Spinal cord (tissue), 10 donors: Measurements from ENCODE around the gene UBE2E1. TPM values are rescaled to one million over a fixed set of nuclear protein-coding genes. Genes with fewer than 3 reads are reported as not detected.
A peak's percentile ranks its signal among the peaks of the same experiment; 100 is the strongest.

Experiments
- DNase-seq, 6 donors: peaks; one replicate each; pipeline versions ENCODE4 v3.0.0 to v3.0.0-alpha.2; 2013 to 2015; ENCODE audit warnings: low spot score in 6 of 6, low read depth in 4 of 6
- H3K27ac ChIP-seq: one replicate; pipeline ENCODE4 v1.5.1; 2013; ENCODE audit warnings: low read depth, low read length, control low read depth
- H3K27me3 ChIP-seq: one replicate; pipeline ENCODE4 v1.6.1; 2013; ENCODE audit warnings: low read length; ENCODE audit not compliant: control insufficient read depth, insufficient read depth
- H3K36me3 ChIP-seq: one replicate; pipeline ENCODE4 v1.6.1; 2013; ENCODE audit warnings: low read length; ENCODE audit not compliant: control insufficient read depth, insufficient read depth
- H3K4me1 ChIP-seq: one replicate; pipeline ENCODE4 v1.6.1; 2013; ENCODE audit warnings: low read length; ENCODE audit not compliant: control insufficient read depth, insufficient read depth
- H3K4me3 ChIP-seq: one replicate; pipeline ENCODE4 v1.5.1; 2013; ENCODE audit warnings: low read depth, low read length, control low read depth
- H3K9me3 ChIP-seq: one replicate; pipeline ENCODE4 v1.6.1; 2013; ENCODE audit warnings: low read length; ENCODE audit not compliant: control insufficient read depth, insufficient read depth
- WGBS: methylation state at CpG from one replicate; pipeline ENCODE4 v1.1.5; 2013; ENCODE audit warnings: missing lambda C conversion rate; ENCODE audit not compliant: insufficient coverage; 5-methylcytosine and 5-hydroxymethylcytosine counted together
- polyA plus RNA-seq, 2 donors: library from polyadenylated mRNA; unstranded; fragments of 120-200 nt; gene quantifications; one replicate each; pipeline ENCODE4 v1.2.1, GENCODE V29; 2013; ENCODE audit not compliant: insufficient read length in 2 of 2
- total RNA-seq, 2 donors: library from RNA; depleted of rRNA in 1 of 2; stranded (reverse); fragments of 120-200 nt in 1 of 2; fragments of >200 nt in 1 of 2; gene quantifications; one replicate each; pipeline versions ENCODE4 v1.2.3 to v1.2.4, GENCODE V29; 2013 to 2014
- donor health status: healthy.

The UBE2E1 gene
- total and polyA plus RNA-seq, 4 donors, result 91.4 to 182 (median 137) TPM

DNA sequence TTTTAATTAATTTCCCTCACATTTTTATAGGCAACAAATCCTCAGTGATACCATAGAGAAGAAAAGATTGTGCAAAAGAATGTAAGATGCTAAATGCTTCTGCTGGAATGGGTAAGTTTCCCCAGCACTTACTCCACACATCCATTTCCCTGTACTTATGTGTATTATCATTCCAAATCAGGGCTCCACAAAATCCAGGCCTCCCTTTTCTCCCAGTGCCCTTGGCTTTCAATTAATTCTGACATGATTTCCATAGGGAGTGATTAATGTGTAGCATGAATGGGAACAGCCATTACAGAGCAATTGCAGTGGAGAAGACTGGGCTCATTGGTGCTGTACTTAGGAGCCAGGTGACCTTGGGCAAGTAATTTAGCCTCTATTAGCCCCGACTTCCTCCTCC lies 41.3 kb upstream of the UBE2E1 start:
- H3K36me3 ChIP-seq, result no peaks in the 10 kb centered on the region
- no peaks in the 10 kb centered on the region for H3K27me3 ChIP-seq
- WGBS, result no CpG with 5 or more reads among the region's 1 CpG
- no peak overlapping the region for H3K4me3 ChIP-seq
- no peaks in the 10 kb centered on the region for H3K9me3 ChIP-seq
- H3K27ac ChIP-seq, result no peak overlapping the region
- no peak for DNase-seq
- H3K4me1 ChIP-seq, result peaks cover 7% of the 10 kb centered on the region

DNA sequence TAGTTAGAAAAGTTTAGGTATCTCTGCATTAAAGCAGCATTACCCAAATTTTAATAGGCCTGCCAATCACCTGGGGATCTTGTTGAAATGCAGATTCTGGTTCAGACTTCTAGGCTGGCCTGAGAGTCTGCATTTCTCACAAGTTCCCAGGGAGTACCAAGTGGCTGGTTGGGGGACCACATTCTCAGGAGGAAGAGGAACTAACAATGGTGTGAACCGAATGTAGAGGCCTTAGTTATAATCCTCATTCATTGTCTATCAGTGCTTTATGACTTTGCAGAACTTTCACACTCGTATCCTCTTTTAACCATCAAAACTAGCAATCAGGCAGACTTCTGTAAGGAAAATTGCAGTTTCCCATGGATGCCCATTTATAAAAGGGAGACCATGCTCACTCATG lies 38.2 kb upstream of the UBE2E1 start:
- H3K36me3 ChIP-seq, result no peaks in the 10 kb centered on the region
- 71% methylated on average over 1 of the region's 2 CpGs for WGBS
- H3K4me1 ChIP-seq, result peaks cover 7% of the 10 kb centered on the region
- H3K27me3 ChIP-seq, result no peaks in the 10 kb centered on the region
- no peak for DNase-seq
- no peak overlapping the region for H3K27ac ChIP-seq
- no peak overlapping the region for H3K4me3 ChIP-seq
- H3K9me3 ChIP-seq, result no peaks in the 10 kb centered on the region

DNA sequence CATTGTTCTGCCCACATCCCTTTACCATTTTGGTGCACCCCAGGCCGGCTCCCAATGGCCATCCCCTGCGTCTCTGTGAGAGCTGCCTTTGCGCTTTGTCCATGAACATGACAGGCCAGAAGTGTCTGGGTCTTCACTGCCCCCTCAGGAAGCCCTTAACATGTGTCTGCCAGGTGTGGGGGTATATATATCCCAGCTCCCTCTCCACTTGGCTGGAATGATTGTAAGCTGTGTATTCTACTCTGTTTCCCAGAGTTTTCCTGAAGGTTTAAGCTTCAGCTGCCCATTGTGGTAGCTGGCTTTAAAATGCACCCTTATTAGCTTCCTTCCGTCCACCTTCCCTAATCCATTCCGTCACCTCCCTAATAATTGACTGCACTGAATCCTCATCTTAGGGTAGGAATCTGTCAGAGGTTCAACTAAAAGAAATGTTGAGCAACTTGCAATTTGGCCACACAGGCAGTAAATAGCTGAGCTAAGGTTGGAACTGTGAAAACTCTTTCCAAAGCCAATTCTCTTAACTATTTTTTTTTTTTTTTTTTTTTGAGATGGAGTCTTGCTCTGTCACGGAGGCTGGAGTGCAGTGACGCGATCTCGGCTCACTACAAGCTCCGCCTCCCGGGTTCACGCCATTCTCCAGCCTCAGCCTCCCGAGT lies 30.4 kb upstream of the UBE2E1 start:
- WGBS, result no CpG with 5 or more reads among the region's 13 CpGs

DNA sequence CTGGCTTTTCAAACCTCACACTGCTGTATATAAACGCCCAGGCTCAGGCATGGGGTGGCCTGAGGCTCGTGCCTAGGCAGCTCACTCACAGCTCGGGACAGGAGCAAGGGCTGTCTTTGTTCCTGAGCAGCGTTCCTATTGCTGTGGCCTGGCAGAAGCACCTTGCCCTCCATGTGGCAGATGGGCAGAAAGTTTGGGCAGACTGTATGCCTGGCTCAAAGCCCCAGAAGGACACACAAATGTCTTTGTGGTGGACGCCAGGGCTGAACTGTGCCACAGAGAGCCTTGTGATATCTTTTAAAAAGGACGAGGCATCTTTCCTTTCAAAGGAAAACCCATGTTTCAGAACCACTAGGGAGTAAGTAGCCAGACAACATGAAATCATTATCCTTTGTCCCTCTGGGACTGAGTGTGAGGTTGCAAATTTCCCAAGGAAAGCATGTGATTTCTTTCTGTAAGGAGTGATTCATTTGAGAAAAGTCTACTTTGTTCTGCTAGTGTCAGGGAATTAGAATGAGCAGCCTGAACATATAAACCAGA lies 29.3 kb upstream of the UBE2E1 start:
- Histone ChIP-seq H3K9me3 (no peaks in the 10 kb centered on the region), H3K4me3 (no peak overlapping the region), H3K27me3 (no peaks in the 10 kb centered on the region), H3K36me3 (no peaks in the 10 kb centered on the region), H3K4me1 (peaks cover 12% of the 10 kb centered on the region), H3K27ac (peak overlapping the region; percentile 3)
- peak in 3 of 6 donors; percentile 32 to 69 (median 65) for DNase-seq
- 43% methylated on average over 6 of the region's 6 CpGs for WGBS

More for the DNA sequence above, 30.4 kb upstream of the UBE2E1 start:
- no peak overlapping the region for H3K4me3 ChIP-seq
- peaks cover 12% of the 10 kb centered on the region for H3K4me1 ChIP-seq
- DNase-seq, result no peak
- H3K9me3 ChIP-seq, result no peaks in the 10 kb centered on the region
- no peak overlapping the region for H3K27ac ChIP-seq
- no peaks in the 10 kb centered on the region for H3K27me3 ChIP-seq
- no peaks in the 10 kb centered on the region for H3K36me3 ChIP-seq

DNA sequence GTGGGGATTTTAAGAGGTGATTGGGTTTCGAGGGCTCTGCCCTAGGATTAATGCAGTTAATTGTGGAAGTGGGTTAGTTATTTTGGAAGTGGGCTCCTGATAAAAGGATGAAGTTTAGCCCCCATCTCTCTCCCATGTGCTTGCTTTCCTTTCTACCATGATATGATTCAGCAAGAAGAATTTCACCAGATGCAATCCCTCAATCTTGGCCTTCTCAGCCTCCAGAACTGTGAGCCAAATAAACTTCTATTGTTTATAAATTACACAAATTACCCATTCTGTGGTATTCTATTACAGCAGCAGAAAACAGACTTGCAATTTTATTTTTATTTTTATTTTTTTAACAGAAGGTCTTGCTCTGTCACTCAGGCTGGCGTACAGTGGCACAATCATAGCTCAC lies 27.3 kb upstream of the UBE2E1 start:
- H3K27me3 ChIP-seq, result peaks cover 2% of the 10 kb centered on the region
- H3K36me3 ChIP-seq, result no peaks in the 10 kb centered on the region
- WGBS, result no CpG with 5 or more reads among the region's 2 CpGs
- H3K4me3 ChIP-seq, result no peak overlapping the region
- no peak for DNase-seq
- H3K9me3 ChIP-seq, result no peaks in the 10 kb centered on the region
- H3K27ac ChIP-seq, result no peak overlapping the region
- H3K4me1 ChIP-seq, result peaks cover 12% of the 10 kb centered on the region

DNA sequence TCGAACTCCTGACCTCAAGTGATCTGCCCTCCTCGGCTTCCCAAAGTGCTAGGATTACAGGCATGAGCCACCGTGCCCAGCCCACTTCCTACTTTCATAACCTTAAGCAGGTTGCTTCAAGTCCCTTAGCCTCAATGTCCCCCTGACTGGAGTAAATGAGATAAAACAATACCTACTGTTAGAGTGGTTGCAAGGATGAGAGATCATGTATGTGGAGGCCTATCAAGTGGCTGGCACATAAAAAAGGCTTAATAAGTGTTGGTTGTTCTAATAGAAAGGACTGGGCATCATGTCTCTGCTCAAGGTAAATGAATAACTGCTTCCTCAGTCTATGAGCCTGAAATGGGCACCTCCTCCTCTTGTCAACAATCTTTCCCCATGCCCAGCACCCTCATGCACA lies 25.9 kb upstream of the UBE2E1 start:
- H3K27me3 ChIP-seq, result peaks cover 2% of the 10 kb centered on the region
- peaks cover 12% of the 10 kb centered on the region for H3K4me1 ChIP-seq
- H3K36me3 ChIP-seq, result no peaks in the 10 kb centered on the region
- no peak overlapping the region for H3K27ac ChIP-seq
- no peaks in the 10 kb centered on the region for H3K9me3 ChIP-seq
- H3K4me3 ChIP-seq, result no peak overlapping the region
- no peak for DNase-seq
- no CpG with 5 or more reads among the region's 3 CpGs for WGBS

DNA sequence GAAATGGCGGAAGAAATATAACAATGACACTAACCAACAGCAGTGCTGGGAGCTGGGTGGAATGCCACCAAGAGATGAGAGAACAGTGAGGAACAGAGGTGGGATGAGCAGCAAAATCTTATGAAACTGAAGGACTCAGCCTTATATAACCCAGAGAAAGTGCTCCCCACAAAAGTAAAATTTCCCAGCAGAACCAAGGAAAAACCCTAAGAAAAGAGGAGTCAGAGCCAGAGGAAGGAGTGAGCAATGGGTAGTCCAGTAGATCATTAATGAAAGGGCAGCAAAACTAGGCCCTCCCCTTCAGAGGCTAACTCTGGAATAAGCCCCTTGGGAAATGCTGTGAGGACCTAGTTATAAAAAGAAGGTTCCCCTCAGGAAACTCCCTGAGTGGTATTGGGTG lies 24.7 kb upstream of the UBE2E1 start:
- H3K27me3 ChIP-seq, result peaks cover 2% of the 10 kb centered on the region
- no CpG with 5 or more reads among the region's 1 CpG for WGBS
- DNase-seq, result no peak
- H3K27ac ChIP-seq, result no peak overlapping the region
- peaks cover 9% of the 10 kb centered on the region for H3K4me1 ChIP-seq
- no peaks in the 10 kb centered on the region for H3K36me3 ChIP-seq
- no peaks in the 10 kb centered on the region for H3K9me3 ChIP-seq
- no peak overlapping the region for H3K4me3 ChIP-seq

DNA sequence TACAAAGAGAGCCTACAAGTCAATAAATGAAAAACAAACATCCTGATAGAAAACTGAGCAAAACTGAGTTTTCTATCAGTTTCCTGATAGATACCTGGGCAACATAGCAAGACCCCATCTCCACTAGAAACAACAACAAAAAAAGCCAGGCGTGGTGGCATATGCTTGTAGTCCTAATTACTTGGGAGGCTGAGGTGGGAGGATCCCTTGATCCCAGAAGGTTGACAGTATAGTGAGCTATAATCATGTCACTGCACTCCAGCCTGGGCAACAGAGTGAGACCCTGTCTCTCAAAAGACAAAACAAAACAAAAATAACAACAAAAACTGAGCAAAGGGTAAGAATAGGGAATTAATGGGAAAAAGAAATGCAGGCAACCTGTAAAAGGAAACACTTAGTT lies 23.9 kb upstream of the UBE2E1 start:
- H3K4me3 ChIP-seq, result no peak overlapping the region
- peaks cover 2% of the 10 kb centered on the region for H3K27me3 ChIP-seq
- DNase-seq, result no peak
- H3K9me3 ChIP-seq, result no peaks in the 10 kb centered on the region
- peaks cover 4% of the 10 kb centered on the region for H3K4me1 ChIP-seq
- no peak overlapping the region for H3K27ac ChIP-seq
- no CpG with 5 or more reads among the region's 1 CpG for WGBS
- no peaks in the 10 kb centered on the region for H3K36me3 ChIP-seq

DNA sequence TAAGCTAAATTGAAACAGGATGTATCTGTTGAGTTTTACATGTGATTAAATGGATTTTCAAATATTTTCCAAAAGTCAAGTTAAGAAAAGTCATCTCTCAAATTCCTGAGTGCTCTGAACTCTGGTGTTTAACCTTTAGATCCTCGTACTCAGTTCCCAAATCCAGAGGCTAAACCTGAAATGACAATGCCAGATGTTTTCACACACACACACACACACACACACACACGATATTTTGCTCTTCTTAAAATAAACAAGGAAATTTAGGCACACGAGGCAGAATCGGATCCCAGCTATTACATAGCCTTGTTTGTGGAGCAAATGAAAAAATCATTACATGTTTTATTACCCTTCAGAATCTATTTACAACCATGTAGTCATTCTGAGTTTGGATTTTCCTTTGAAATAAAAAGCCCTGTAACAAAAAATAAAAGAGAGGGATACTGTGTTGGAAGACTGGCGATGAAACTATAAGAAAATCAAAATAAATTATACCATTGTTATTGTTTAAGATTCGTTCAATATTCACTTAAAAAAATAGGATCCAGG lies 20.6 kb upstream of the UBE2E1 start:
- Histone ChIP-seq H3K27ac (no peak overlapping the region), H3K4me1 (no peaks in the 10 kb centered on the region), H3K36me3 (no peaks in the 10 kb centered on the region), H3K4me3 (no peak overlapping the region), H3K27me3 (peaks cover 2% of the 10 kb centered on the region), H3K9me3 (no peaks in the 10 kb centered on the region)
- 80% methylated on average over 1 of the region's 6 CpGs for WGBS
- no peak for DNase-seq

DNA sequence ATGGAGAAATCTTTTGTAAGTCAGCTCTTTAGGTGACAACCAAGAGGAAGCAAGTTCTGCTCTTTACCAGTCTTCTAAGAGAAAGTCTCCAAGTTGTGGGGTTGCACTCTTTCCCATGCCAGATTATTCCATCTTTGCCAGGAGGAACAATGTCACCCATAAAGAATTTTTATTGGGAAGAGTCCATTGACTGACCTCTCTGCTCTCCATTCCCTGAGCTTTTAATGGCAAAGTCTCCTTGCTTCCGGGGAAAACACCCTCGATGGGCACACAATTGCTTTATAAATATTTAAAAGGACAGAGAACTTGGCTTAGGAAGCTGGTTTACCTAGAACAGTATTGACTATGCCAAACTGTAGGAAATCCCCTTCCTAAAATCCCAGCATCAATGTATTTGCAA lies 19.9 kb upstream of the UBE2E1 start:
- DNase-seq, result no peak
- H3K27ac ChIP-seq, result no peak overlapping the region
- H3K4me1 ChIP-seq, result no peaks in the 10 kb centered on the region
- WGBS, result no CpG with 5 or more reads among the region's 2 CpGs
- no peaks in the 10 kb centered on the region for H3K36me3 ChIP-seq
- H3K27me3 ChIP-seq, result peaks cover 2% of the 10 kb centered on the region
- no peaks in the 10 kb centered on the region for H3K9me3 ChIP-seq
- H3K4me3 ChIP-seq, result no peak overlapping the region
